ENCODE measurements around the gene ALPL. TPM values are rescaled to one million over a fixed set of nuclear protein-coding genes. Genes with fewer than 3 reads are reported as not detected.

ALPL gene
- total RNA-seq, 4 donors from 2014 or later = 1.6 to 8.6 (median 1.8) TPM

- Histone ChIP-seq H3K4me1 (peaks cover 0 to 4% (median 2%) of the 10 kb centered on the region in 4 donors), H3K4me3 (no peak overlapping the region), H3K27ac (no peak overlapping the region), H3K36me3 (no peaks in the 10 kb centered on the region), H3K9me3 (no peaks in the 10 kb centered on the region), H3K27me3 (no peaks in the 10 kb centered on the region)
- no peak for DNase-seq
- TF ChIP-seq, protein P1, sequence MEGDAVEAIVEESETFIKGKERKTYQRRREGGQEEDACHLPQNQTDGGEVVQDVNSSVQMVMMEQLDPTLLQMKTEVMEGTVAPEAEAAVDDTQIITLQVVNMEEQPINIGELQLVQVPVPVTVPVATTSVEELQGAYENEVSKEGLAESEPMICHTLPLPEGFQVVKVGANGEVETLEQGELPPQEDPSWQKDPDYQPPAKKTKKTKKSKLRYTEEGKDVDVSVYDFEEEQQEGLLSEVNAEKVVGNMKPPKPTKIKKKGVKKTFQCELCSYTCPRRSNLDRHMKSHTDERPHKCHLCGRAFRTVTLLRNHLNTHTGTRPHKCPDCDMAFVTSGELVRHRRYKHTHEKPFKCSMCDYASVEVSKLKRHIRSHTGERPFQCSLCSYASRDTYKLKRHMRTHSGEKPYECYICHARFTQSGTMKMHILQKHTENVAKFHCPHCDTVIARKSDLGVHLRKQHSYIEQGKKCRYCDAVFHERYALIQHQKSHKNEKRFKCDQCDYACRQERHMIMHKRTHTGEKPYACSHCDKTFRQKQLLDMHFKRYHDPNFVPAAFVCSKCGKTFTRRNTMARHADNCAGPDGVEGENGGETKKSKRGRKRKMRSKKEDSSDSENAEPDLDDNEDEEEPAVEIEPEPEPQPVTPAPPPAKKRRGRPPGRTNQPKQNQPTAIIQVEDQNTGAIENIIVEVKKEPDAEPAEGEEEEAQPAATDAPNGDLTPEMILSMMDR (IDR thresholded peaks at IDR 0.05) = no peak
- TF ChIP-seq POLR2AphosphoS5 (IDR thresholded peaks at IDR 0.05) = no peak
- TF ChIP-seq POLR2A (IDR thresholded peaks at IDR 0.05) = no peak
- TF ChIP-seq EP300 (IDR thresholded peaks at IDR 0.05; ENCODE audit: low read depth) = no peak
- in situ Hi-C loops (cut with MboI; ENCODE audit: low pct_ligation_motif_present in 1 of 4, low pct_unique_long_range_greater_than_20kb in 1 of 4, low sequenced_read_pairs in 3 of 4) = no loop called here
- 82% methylated on average over 4 of the region's 4 CpGs; no CpG with 5 or more reads in 1 of the 2 donors for WGBS, 2 donors (ENCODE audit: low coverage in 1 of 2)
- intact Hi-C loops (cut with DNase I; ENCODE audit: low total_unique reads) = no loop called here
These were observed 99.6 kb downstream of the ALPL start for GRCh38 chr1:21608798-21609197.

- H3K9me3 ChIP-seq = no peaks in the 10 kb centered on the region
- in situ Hi-C loops (cut with MboI; ENCODE audit: low pct_ligation_motif_present in 1 of 4, low pct_unique_long_range_greater_than_20kb in 1 of 4, low sequenced_read_pairs in 3 of 4) (no loop called here), intact Hi-C loops (cut with DNase I; ENCODE audit: low total_unique reads) (no loop called here)
- H3K36me3 ChIP-seq = no peaks in the 10 kb centered on the region
- H3K27ac ChIP-seq = no peak overlapping the region
- 80 to 81% methylated on average over 1 to 16 of the region's 16 CpGs for WGBS, 2 donors (ENCODE audit: low coverage in 1 of 2)
- TF ChIP-seq, protein P1 (IDR thresholded peaks at IDR 0.05) = no peak
- TF ChIP-seq POLR2AphosphoS5 (IDR thresholded peaks at IDR 0.05) (no peak), POLR2A (IDR thresholded peaks at IDR 0.05) (no peak), EP300 (IDR thresholded peaks at IDR 0.05; ENCODE audit: low read depth) (no peak)
- H3K4me3 ChIP-seq = no peak overlapping the region
- H3K4me1 ChIP-seq = peaks cover 0 to 12% (median 4%) of the 10 kb centered on the region in 4 donors
- H3K27me3 ChIP-seq = no peaks in the 10 kb centered on the region
- no peak for DNase-seq
These were observed 100.8 kb downstream of the ALPL start for GRCh38 chr1:21610027-21610426.

DNA sequence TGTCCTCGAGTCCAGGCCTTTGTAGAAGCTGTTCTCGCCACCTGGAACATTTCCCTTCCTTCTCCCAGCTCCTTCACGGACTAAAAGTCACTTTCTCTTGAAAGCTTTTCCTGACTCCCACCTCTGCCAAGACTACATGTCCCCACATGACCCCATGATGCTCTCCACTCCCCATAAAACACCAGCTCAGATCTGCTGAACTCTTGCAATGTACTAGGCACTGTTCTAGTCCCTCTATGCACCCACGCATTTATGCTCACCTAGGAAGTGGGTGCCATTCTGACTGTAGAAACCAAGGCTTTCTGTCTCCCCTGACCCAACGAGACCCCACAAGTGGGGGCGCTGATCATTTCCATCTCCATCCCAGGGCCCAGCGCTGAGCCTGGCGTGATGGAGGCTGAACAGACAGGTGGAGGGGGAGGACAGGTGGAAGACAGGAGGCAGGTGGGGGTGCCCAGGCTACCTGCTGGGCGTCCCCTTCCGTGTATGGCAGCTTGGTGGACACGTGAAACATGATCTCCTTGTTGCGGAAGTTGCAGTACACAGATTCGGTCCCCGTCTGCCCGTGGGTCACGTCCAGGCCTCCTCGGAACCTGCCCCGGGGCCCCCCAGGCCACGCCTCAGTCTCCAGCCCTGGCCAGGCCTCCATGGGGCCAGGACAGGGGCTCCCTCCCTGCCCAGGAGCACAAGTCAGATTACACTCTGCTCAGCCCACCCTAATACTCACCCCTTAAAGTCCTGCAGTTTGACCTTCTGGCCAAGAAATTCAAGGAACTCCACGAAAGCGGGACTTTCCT, 102.0 kb downstream of the ALPL start:
- no peaks in the 10 kb centered on the region for H3K9me3 ChIP-seq
- no peak overlapping the region for H3K27ac ChIP-seq
- no peaks in the 10 kb centered on the region for H3K27me3 ChIP-seq
- DNase-seq = no peak
- TF ChIP-seq POLR2A (IDR thresholded peaks at IDR 0.05) (no peak), POLR2AphosphoS5 (IDR thresholded peaks at IDR 0.05) (no peak), EP300 (IDR thresholded peaks at IDR 0.05; ENCODE audit: low read depth) (no peak)
- TF ChIP-seq, protein P1 (IDR thresholded peaks at IDR 0.05) = no peak
- in situ Hi-C loops (cut with MboI; ENCODE audit: low pct_ligation_motif_present in 1 of 4, low pct_unique_long_range_greater_than_20kb in 1 of 4, low sequenced_read_pairs in 3 of 4) (no loop called here), intact Hi-C loops (cut with DNase I; ENCODE audit: low total_unique reads) (no loop called here)
- H3K36me3 ChIP-seq = no peaks in the 10 kb centered on the region
- H3K4me1 ChIP-seq = peaks cover 0 to 14% (median 5%) of the 10 kb centered on the region in 4 donors
- 70 to 89% methylated on average over 2 to 21 of the region's 21 CpGs for WGBS, 2 donors (ENCODE audit: low coverage in 1 of 2)
- H3K4me3 ChIP-seq = no peak overlapping the region

- in situ Hi-C loops (cut with MboI; ENCODE audit: low pct_ligation_motif_present in 1 of 4, low pct_unique_long_range_greater_than_20kb in 1 of 4, low sequenced_read_pairs in 3 of 4) = no loop called here
- intact Hi-C loops (cut with DNase I; ENCODE audit: low total_unique reads) = no loop called here
- Histone ChIP-seq H3K4me3 (no peak overlapping the region), H3K9me3 (no peaks in the 10 kb centered on the region), H3K36me3 (no peaks in the 10 kb centered on the region), H3K27me3 (no peaks in the 10 kb centered on the region), H3K4me1 (peaks cover 0 to 14% (median 5%) of the 10 kb centered on the region in 4 donors), H3K27ac (no peak overlapping the region)
- DNase-seq = no peak
- TF ChIP-seq, protein P1 (IDR thresholded peaks at IDR 0.05) = no peak
- TF ChIP-seq POLR2A (IDR thresholded peaks at IDR 0.05) (no peak), EP300 (IDR thresholded peaks at IDR 0.05; ENCODE audit: low read depth) (no peak), POLR2AphosphoS5 (IDR thresholded peaks at IDR 0.05) (no peak)
- WGBS, 2 donors (ENCODE audit: low coverage in 1 of 2) = 94 to 96% methylated on average over 8 to 13 of the region's 13 CpGs
These were observed 102.8 kb downstream of the ALPL start for GRCh38 chr1:21612057-21612456.
